HG02678 (cell line): Measurements from ENCODE around the gene JPH2.
"Not testable (repeated sequence)": the region's sequence is repeated elsewhere in the genome, so short reads cannot be mapped to it uniquely, and the experiment has no call there.

ENCODE experiments used
- ATAC-seq: cut with Tn5 transposase; IDR thresholded peaks from one replicate; pipeline ENCODE4 v1.9.1; 2021; ENCODE audit warnings: mild to moderate bottlenecking, moderate library complexity; ENCODE audit not compliant: unreplicated experiment

JPH2 gene

DNA sequence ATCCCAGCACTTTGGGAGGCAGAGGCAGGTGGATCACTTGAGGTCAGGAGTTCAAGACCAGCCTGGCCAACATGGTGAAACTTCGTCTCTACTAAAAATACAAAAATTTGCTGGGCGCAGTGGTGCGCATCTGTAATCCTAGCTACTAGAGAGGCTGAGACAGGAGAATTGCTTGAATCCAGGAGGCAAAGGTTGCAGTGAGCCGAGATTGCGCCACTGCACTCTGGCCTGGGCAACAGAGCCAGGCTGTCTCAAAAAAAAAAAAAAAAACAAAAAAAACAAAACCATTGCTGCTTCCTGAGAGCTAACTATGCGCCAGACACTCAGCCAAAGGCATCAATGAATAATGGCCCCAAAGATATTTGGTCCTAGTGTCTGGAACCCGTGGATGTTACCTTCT lies 57.7 kb downstream of the JPH2 start:
- ATAC-seq = not testable (repeated sequence)

DNA sequence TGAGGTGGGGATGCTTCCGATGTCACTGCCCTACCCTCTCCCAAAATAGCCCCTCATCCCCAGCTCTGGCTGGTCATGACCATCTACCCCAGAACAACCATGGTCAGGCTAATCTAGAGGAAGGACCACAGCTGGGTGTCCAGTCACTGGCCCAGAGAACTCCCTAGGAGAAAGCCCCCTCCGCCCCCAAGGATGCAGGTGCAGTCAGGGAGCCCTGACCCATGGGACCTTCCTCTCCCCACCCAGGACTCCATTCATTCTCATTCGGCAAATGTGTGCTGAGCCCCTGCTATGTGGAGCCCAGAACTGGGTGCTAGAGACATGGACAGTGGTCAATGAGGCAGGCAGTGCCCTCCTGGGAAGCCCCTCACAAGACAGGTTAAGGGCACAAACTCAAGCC lies 60.5 kb downstream of the JPH2 start:
- no peak for ATAC-seq

DNA sequence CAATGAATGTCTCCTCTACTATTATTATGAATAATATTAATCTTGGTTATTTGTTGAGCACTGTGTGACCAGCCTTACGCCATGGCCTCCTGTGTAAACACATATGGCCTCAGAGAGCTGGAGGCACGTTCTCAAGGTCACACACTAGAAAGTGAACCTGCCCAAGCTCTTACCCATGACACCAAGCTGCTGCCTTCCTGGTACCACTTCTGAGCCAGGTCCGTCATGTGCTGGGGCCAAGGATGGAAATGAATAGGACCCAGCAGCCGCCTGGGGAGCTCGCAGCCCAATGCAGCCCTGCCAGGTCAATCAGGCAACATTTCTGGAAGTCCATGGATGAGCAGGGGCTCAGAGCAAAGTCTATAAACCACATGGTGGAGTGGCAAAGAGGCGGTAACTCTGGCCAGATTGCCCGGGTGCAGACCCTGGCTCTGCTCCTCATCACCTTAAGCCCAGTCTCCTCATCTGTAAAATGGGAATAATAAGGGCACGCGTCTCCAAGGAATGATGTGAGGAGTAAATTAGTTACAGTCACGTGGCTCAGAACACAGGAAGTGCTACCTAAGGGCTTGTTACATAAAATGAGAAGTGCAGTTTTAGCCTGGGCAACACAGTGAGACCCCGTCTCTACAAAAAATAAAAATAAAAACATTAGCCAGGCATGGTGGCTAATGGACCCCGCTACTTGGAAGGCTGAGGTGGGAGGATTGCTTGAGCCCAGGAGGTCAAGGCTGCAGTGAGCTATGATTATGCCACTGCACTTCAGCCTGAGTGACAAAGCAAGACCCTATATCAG lies 61.5 kb downstream of the JPH2 start:
- no peak for ATAC-seq

DNA sequence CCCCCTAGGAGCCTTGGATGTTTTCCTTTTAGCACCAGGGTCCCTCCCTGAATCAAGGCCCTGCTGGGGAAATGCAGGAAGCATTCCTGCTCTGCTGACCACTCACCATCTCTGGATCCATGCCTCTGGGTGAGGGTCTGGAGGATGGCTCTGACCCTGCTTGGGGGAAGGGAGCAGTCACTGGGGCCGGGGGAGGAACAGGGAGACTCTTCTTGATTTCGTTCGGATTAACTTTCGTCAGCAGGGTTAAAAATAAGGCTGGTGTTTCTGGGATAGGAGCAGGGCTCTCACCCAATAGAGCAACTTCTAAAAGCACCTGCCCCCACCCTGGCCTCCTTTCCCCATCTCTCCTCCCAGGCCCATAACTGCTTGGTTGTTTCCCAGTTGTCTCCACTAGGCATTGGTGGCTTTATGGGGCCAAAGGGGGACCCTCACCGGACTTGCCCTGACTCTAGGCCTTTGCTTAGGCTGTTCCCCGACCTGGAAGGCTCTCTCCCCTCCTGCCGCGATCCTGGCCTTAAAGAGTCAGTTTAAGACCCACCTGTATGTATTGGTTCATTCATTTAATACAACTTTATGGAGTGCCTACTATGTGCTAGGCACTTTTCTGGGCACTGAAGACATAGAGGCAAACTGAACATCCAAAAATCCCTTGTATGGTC lies 63.0 kb downstream of the JPH2 start:
- ATAC-seq = no peak

- no peak for ATAC-seq
Measured at GRCh38 chr20:44123251-44123650, 63.7 kb downstream of the JPH2 start.

DNA sequence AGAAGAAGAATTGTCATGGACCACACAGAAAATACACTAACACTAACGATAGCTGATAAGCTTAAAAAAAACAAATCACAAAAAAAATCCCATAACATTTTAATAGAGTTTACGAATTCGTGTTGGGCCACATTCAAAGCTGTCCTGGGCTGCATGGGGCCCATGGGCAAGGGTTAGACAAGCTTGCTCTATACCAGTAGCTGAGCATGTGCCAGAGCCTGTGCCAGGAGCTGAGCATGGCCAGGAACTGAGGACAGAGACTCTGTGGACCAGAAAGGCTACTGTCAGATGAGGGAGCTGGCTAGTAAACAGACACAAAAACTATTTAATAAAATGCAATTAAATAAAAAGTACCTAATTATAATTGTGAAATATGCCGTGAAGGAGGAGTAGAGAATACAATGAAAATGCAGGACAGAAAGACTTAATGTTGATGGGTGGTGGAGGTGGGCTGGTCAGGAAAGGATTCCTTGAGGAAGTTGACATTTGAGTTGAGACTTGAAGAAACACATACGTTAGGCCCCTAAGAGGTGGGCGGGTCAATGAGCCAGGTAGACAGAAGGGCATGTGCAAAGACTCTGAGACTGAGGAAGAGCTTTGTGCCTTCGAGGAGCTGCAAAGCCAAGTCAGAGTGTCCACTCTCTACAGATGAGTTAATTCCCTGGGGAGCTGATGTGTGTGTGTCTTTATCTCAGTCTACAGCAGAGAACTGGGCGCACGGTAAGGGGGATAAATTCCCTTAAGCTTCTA lies 66.1 kb downstream of the JPH2 start:
- no peak for ATAC-seq

GRCh38 chr20:44118185-44119033 lies 68.6 kb downstream of the JPH2 start:
- no peak for ATAC-seq

DNA sequence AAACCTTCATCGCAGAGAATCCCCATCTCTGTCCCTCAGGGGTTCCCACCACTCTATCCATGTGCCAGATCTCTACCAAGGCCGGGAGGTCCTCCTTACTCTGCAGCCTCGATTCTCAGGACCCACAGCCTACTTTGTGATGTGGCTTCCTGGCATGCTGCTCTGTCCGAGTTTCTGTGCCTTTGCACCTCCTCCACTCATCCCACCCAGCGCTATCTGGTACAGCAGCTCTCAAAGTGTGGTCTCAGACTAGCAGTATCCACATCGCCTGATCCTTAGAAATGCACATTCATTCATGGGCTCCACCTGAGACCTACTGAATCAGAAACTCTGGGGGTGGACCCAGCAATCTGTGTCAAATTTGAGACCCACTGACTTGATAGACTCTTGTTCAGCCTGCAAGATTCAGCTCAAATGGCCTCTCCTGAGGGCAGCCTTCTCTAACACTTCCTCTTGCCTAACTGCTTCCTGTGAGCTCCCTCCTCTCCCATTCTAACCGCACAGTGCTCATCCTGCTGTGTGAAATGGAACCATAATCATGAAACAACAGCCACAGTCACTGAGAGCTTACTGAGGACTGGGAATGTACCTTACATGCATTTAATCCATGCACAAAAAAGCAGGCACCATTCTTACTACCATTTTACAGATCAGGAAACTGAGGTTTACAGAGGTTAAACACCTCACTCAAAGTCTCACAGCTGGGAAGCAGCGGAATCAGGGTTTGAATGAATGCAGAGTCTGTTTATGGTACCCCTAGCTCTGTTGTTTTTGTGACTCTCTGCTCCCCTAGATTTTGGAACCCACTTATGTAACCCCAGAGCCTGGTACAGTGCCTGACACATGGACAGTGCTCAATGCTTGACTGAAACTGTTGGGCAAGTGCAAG lies 69.4 kb downstream of the JPH2 start:
- no peak for ATAC-seq

GRCh38 chr20:44115762-44116644 lies 71.0 kb downstream of the JPH2 start:
- ATAC-seq = no peak

- no peak for ATAC-seq
Measured at GRCh38 chr20:44115181-44115580, 71.8 kb downstream of the JPH2 start.

DNA sequence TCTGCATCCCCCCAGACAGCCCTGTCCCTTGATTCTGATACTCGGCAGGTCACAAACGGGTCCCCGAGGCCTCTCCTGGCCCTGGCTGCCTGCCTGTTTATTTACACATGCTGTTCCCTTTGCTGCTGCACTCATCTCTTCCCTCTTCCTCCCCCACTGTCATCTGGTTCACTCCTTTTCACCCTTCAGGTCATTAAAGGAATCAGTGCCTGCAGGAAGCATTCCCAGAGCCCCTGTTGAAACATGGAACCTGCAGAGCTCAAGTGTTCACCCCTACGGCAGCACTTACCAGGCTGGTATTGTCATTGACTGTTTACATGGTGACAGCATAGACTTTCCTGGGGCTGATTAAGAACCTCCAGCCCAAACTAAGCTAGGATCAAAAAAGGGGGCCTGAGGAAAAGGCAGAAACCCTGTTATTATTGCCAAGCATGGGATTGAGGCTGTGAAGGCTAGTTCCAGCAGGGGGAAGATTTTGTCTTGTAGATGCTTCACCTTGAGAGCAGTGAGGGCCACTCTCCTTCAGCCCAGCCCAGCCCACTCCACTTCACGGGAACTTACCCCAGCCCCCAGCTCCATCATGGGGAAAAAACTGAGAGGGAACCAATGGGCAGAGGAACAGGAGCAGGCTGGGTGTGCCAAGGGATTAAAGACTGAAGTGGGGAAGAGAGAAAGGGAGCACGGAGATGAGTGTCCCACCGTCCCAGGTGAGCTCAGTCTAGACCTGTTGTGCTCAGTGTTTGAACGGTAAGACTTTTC lies 73.2 kb downstream of the JPH2 start:
- ATAC-seq = no peak

DNA sequence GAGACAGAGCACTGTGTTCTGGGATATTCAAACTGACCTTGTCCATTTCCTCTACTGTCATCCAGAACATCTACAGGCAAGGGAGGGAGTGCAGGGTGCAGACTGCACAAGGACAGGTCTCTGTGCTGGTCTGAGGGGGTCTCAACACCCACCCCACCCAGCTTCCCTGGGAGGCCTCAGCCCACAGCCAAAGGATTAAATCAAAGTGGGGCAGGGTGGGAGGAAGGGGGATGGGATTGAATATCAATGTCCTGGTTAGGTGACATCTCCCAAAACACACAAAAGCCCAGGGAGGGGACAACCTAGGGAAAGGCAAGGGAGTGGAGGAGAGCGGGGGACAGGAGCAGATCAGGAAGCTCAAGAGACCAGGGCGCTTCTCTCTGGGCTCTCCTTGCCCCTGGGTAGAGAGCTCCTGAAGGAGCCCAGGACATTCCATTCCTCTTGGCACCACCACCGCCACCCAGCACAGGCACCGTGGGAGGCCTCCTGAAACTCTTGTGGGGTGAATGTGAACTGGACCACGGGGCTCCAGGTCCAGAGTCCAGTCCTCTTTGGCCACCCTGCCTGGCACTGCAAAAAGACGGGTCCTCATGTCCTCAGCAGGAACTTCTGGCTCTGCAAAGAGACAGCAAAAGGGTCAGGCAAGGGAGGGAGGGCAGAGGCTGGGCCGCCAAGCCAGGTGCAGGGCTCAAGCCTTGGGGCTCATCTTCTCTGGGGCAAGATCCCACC lies 73.9 kb downstream of the JPH2 start:
- ATAC-seq = no peak

- ATAC-seq = no peak
Measured at GRCh38 chr20:44112456-44112855, 74.5 kb downstream of the JPH2 start.

GRCh38 chr20:44111712-44112335 lies 75.2 kb downstream of the JPH2 start:
- ATAC-seq = no peak

GRCh38 chr20:44110816-44111568 lies 76.0 kb downstream of the JPH2 start:
- ATAC-seq = no peak

GRCh38 chr20:44109951-44110361 lies 77.0 kb downstream of the JPH2 start:
- ATAC-seq = no peak
